Thoracic aorta (tissue), 2 donors: ENCODE measurements around the gene TM4SF1. TPM values are rescaled to one million over a fixed set of nuclear protein-coding genes. Genes with fewer than 3 reads are reported as not detected.

Experiments
- ATAC-seq: fragments of 150-250 bp; one replicate; pipeline ENCODE4 v1.8.0; 2017; ENCODE audit warnings: low read depth; ENCODE audit not compliant: insufficient number of reproducible peaks, low FRiP score
- DNase-seq: peaks from one replicate; pipeline ENCODE4 v3.0.0-alpha.2; 2020; ENCODE audit warnings: low spot score
- H3K27ac ChIP-seq, 2 donors: fragments of 200-600 bp; sonication (generic); 1 replicate in 1 of 2; 2 replicates in 1 of 2; pipeline ENCODE4 v1.5.1; 2016; ENCODE audit warnings: mild to moderate bottlenecking in 2 of 2, moderate library complexity in 2 of 2
- H3K27me3 ChIP-seq: fragments of 200-600 bp; sonication (generic); replicated peaks from 2 replicates; pipeline ENCODE4 v1.6.0; 2016; ENCODE audit warnings: mild to moderate bottlenecking; ENCODE audit not compliant: insufficient read depth
- H3K36me3 ChIP-seq: fragments of 200-600 bp; sonication (generic); one replicate; pipeline ENCODE4 v1.5.1; 2016
- H3K4me1 ChIP-seq, 2 donors: fragments of 200-600 bp; sonication (generic); 1 replicate in 1 of 2; 2 replicates in 1 of 2; pipeline versions ENCODE4 v1.5.1 to v1.6.0; 2016; ENCODE audit warnings: low read depth in 2 of 2, mild to moderate bottlenecking in 1 of 2; ENCODE audit not compliant: control insufficient read depth in 1 of 2
- H3K4me3 ChIP-seq: fragments of 200-600 bp; sonication (generic); 2 replicates; pipeline ENCODE4 v1.5.1; 2016; ENCODE audit warnings: mild to moderate bottlenecking
- H3K9me3 ChIP-seq: fragments of 200-600 bp; sonication (generic); 2 replicates; pipeline ENCODE4 v1.5.1; 2016
- total RNA-seq, 2 donors: library from RNA; depleted of rRNA; stranded (reverse); fragments of >200 nt; gene quantifications; one replicate each; pipeline versions ENCODE4 v1.1.0 to v1.2.3, GENCODE V29; 2016
- TF ChIP-seq, protein P1 (sequence below): fragments of 200-600 bp; sonication (generic); IDR thresholded peaks from one replicate; pipeline ENCODE4 v1.5.1; 2019; ENCODE audit warnings: antibody characterized with exemption

The TM4SF1 gene
- total RNA-seq, 2 donors from 2014 or later: 227 to 342 TPM

DNA sequence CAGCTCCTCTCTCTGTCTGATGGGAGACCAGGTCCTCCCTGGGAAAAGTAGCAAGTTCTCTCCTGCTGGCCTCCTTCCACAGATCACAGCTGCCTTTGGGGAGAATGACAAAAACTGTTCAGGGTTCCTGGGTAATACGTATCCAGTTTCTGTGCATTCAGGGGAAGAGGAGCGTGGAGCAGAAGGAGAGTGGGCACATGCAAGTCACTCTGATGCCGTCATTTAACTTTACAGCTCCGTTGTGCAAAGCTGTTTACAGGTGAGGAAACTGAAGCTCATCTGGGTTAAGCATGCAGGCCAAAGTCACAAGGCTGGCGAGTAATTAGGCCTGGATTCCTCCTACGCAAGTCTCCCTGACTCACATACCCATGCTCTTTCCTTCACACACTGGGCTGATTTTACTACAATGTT lies 7.5 kb upstream of the TM4SF1 start:
- H3K27me3 ChIP-seq: no peaks in the 10 kb centered on the region
- H3K4me1 ChIP-seq: peaks cover 13 to 46% of the 10 kb centered on the region in 2 donors
- H3K9me3 ChIP-seq: no peaks in the 10 kb centered on the region
- DNase-seq (no peak), ATAC-seq (no peak)
- TF ChIP-seq, protein P1, sequence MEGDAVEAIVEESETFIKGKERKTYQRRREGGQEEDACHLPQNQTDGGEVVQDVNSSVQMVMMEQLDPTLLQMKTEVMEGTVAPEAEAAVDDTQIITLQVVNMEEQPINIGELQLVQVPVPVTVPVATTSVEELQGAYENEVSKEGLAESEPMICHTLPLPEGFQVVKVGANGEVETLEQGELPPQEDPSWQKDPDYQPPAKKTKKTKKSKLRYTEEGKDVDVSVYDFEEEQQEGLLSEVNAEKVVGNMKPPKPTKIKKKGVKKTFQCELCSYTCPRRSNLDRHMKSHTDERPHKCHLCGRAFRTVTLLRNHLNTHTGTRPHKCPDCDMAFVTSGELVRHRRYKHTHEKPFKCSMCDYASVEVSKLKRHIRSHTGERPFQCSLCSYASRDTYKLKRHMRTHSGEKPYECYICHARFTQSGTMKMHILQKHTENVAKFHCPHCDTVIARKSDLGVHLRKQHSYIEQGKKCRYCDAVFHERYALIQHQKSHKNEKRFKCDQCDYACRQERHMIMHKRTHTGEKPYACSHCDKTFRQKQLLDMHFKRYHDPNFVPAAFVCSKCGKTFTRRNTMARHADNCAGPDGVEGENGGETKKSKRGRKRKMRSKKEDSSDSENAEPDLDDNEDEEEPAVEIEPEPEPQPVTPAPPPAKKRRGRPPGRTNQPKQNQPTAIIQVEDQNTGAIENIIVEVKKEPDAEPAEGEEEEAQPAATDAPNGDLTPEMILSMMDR: no peak
- H3K27ac ChIP-seq: peak overlapping the region in 1 of 2 donors; percentile 64
- no peak overlapping the region for H3K4me3 ChIP-seq
- H3K36me3 ChIP-seq: no peaks in the 10 kb centered on the region

DNA sequence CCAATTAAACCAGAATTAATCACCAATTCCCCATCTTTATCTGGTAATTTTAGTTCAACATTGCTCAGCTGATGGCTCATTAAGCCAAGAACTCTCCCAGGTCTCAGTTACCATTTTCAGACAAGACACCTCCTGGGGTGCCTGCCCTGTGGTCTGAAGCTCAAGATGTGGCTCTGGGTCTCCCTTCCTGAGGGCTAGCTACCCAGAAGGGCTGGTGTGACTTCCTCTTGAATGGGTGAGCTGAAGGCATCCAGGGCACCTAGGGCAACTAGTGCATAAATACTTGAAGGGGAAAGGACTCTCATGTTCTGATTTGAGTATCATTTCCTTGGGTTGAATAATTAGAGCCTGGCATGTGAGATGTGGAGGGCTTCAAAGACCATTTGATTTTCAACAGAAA lies 6.7 kb upstream of the TM4SF1 start:
- TF ChIP-seq, protein P1: no peak
- no peaks in the 10 kb centered on the region for H3K27me3 ChIP-seq
- ATAC-seq: no peak
- H3K36me3 ChIP-seq: no peaks in the 10 kb centered on the region
- peaks cover 13 to 46% of the 10 kb centered on the region in 2 donors for H3K4me1 ChIP-seq
- no peaks in the 10 kb centered on the region for H3K9me3 ChIP-seq
- no peak overlapping the region for H3K4me3 ChIP-seq
- peak overlapping the region in 1 of 2 donors; percentile 64 for H3K27ac ChIP-seq
- no peak for DNase-seq

DNA sequence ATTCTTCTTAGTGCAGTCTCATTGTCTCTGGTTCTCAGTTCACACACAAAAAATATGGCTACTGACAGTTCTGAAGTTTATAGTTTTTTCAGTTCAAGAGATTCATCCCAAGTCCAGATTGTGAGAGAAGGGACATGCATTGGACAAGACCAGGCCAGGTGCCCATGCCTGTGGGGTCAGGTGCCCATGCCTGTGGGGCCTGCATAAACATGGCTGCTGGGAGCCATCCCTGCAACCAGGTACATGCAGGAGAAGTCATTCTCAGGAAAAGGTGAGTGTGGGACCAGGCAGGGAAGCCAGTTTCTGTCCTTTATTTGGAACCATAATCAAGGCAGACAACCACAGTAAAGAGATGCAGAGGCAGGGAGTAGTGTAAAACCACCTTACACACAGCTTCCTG lies 6.3 kb upstream of the TM4SF1 start:
- Histone ChIP-seq H3K27me3 (no peaks in the 10 kb centered on the region), H3K9me3 (no peaks in the 10 kb centered on the region), H3K36me3 (no peaks in the 10 kb centered on the region), H3K27ac (no peak overlapping the region), H3K4me3 (no peak overlapping the region), H3K4me1 (peaks cover 13 to 47% of the 10 kb centered on the region in 2 donors)
- no peak for DNase-seq
- TF ChIP-seq, protein P1: no peak
- ATAC-seq: no peak

DNA sequence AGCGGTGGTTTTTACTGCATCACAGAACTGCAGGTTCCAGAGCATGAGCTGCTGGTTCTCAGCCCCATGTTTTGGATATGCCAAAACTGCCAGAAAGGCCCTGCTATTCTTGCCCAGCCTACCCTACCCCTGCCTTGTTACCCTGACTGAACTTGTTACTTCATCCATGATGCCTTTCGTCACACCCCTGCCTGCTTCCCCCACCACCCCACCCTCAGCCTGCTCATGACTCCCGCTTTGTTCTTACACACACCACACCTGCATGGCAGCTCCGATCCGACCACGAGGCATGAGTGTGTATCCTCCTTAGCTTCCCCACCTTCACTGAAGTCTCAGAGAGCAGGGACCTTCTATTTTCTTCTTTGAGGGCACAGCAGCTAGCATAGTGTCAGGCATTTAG lies 5.1 kb upstream of the TM4SF1 start:
- Histone ChIP-seq H3K27ac (peak overlapping the region; percentile 26 to 48), H3K9me3 (no peaks in the 10 kb centered on the region), H3K36me3 (no peaks in the 10 kb centered on the region), H3K4me1 (peaks cover 13 to 57% of the 10 kb centered on the region in 2 donors), H3K27me3 (no peaks in the 10 kb centered on the region), H3K4me3 (no peak overlapping the region)
- no peak for DNase-seq
- no peak for ATAC-seq
- TF ChIP-seq, protein P1: no peak

DNA sequence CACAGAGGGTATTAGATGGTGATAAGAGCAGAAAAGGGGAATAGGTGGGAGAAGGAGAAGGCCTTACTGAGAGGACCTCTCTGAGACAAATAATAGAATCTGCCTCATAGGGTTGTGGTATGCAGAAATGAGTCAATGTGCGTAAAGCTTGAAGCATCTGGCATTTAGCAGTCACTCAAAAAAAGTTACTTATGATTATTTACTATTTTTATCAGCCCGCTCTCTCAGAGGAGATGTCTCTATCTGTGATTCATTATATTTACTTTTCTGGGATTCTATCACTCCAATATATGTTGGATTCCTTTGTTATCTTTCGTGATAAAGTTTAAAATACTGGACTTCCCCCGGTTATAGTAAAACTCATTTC lies 4.6 kb upstream of the TM4SF1 start:
- H3K27ac ChIP-seq: peak overlapping the region; percentile 36 to 48
- no peak for DNase-seq
- TF ChIP-seq, protein P1: no peak

More for the DNA sequence above, 4.6 kb upstream of the TM4SF1 start:
- Histone ChIP-seq H3K4me3 (no peak overlapping the region), H3K36me3 (no peaks in the 10 kb centered on the region), H3K4me1 (peaks cover 13 to 53% of the 10 kb centered on the region in 2 donors), H3K27me3 (no peaks in the 10 kb centered on the region), H3K9me3 (no peaks in the 10 kb centered on the region)
- no peak for ATAC-seq
